DND-41 (cell line): ENCODE data around the gene ASPSCR1.

Experiments used
- ATAC-seq: fragments of 200-7000 bp; cut with Tn5 transposase; 3 replicates; pipeline ENCODE4 v1.9.1; 2021; ENCODE audit warnings: low read depth; ENCODE audit not compliant: insufficient read depth
- DNase-seq: peaks from one replicate; pipeline ENCODE4 v3.0.0-alpha.2; 2020
- H2AFZ ChIP-seq: 2 replicates; pipeline ENCODE4 v1.6.0; 2012; ENCODE audit warnings: low read depth, low read length
- H3K27ac ChIP-seq: 2 replicates; pipeline ENCODE4 v1.5.1; 2012; ENCODE audit warnings: low read length, inconsistent platforms
- H3K27me3 ChIP-seq: fragments of 200-600 bp; sonication (generic); 2 replicates; pipeline ENCODE4 v1.6.0; 2012; ENCODE audit warnings: low read length, mild to moderate bottlenecking, inconsistent platforms; ENCODE audit not compliant: insufficient read depth, poor library complexity
- H3K36me3 ChIP-seq: 2 replicates; pipeline ENCODE4 v1.5.1; 2012; ENCODE audit warnings: low read length, inconsistent platforms; ENCODE audit not compliant: insufficient read depth
- H3K4me1 ChIP-seq: 2 replicates; pipeline ENCODE4 v1.5.1; 2012; ENCODE audit warnings: mild to moderate bottlenecking, low read length; ENCODE audit not compliant: insufficient read depth
- H3K4me2 ChIP-seq: 2 replicates; pipeline ENCODE4 v1.6.0; 2012; ENCODE audit warnings: mild to moderate bottlenecking, moderate library complexity, low read length, inconsistent platforms; ENCODE audit not compliant: insufficient read depth
- H3K4me3 ChIP-seq, 2 experiments: fragments of 200-600 bp in 1 of 2; shearing (Covaris generic) in 1 of 2; 2 replicates each; pipeline ENCODE4 v1.5.1; 2012 to 2016; ENCODE audit warnings: inconsistent platforms in 2 of 2, low read length in 2 of 2, mild to moderate bottlenecking in 2 of 2, low read depth in 1 of 2, moderate library complexity in 1 of 2
- H3K79me2 ChIP-seq: 2 replicates; pipeline ENCODE4 v1.6.0; 2012; ENCODE audit warnings: low read length, inconsistent platforms; ENCODE audit not compliant: insufficient read depth
- H3K9ac ChIP-seq: 2 replicates; pipeline ENCODE4 v1.6.0; 2012; ENCODE audit warnings: low read depth, mild to moderate bottlenecking, inconsistent platforms, low read length, moderate library complexity
- H3K9me3 ChIP-seq: 2 replicates; pipeline ENCODE4 v1.5.1; 2012; ENCODE audit warnings: low read length, moderate library complexity, mild to moderate bottlenecking, inconsistent platforms; ENCODE audit not compliant: insufficient read depth, severe bottlenecking
- H4K20me1 ChIP-seq: 2 replicates; pipeline ENCODE4 v1.6.0; 2012; ENCODE audit warnings: low read length; ENCODE audit not compliant: insufficient read depth
- CTCF ChIP-seq: IDR thresholded peaks from 2 replicates; pipeline ENCODE4 v1.5.1; 2012; ENCODE audit warnings: borderline replicate concordance, low read length, moderate library complexity, mild to moderate bottlenecking; ENCODE audit not compliant: poor library complexity, severe bottlenecking; ENCODE audit errors: extremely low read depth
- EZH2 ChIP-seq: IDR thresholded peaks from 3 replicates; pipeline ENCODE4 v1.6.1; 2012; ENCODE audit warnings: borderline replicate concordance, low read depth, mild to moderate bottlenecking, moderate library complexity, low read length, inconsistent platforms; ENCODE audit not compliant: severe bottlenecking

Gene ASPSCR1

GRCh38 chr17:82006468-82007227 lies 29.2 kb downstream of the ASPSCR1 start:
- Histone ChIP-seq H3K9me3 (no peaks in the 10 kb centered on the region), H3K79me2 (no peaks in the 10 kb centered on the region), H3K27ac (no peak overlapping the region), H3K4me3 (no peak overlapping the region), H3K4me2 (no peak overlapping the region), H2AFZ (no peak overlapping the region), H4K20me1 (0 out of 2 replicates have a peak, but pooled peaks cover 4% of the 10 kb centered on the region), H3K27me3 (no peaks in the 10 kb centered on the region), H3K9ac (no peak overlapping the region), H3K36me3 (no peaks in the 10 kb centered on the region), H3K4me1 (no peaks in the 10 kb centered on the region)
- no peak for TF ChIP-seq EZH2
- no peak for TF ChIP-seq CTCF
- DNase-seq (no peak), ATAC-seq (no peak)

GRCh38 chr17:82007228-82007494 lies 29.7 kb downstream of the ASPSCR1 start:
- no peaks in the 10 kb centered on the region for H3K4me1 ChIP-seq
- no peak for ATAC-seq

GRCh38 chr17:82007495-82008257 lies 30.2 kb downstream of the ASPSCR1 start:
- Histone ChIP-seq H3K4me2 (no peak overlapping the region), H3K27ac (no peak overlapping the region)

More at GRCh38 chr17:82007228-82007494, 29.7 kb downstream of the ASPSCR1 start:
- H3K79me2 ChIP-seq = no peaks in the 10 kb centered on the region
- H3K4me2 ChIP-seq = no peak overlapping the region
- no peaks in the 10 kb centered on the region for H3K36me3 ChIP-seq
- H2AFZ ChIP-seq = no peak overlapping the region
- H3K27ac ChIP-seq = no peak overlapping the region
- DNase-seq = no peak
- H3K9me3 ChIP-seq = no peaks in the 10 kb centered on the region
- H3K9ac ChIP-seq = no peak overlapping the region
- H4K20me1 ChIP-seq = 0 out of 2 replicates have a peak, but pooled peaks cover 4% of the 10 kb centered on the region
- H3K4me3 ChIP-seq = no peak overlapping the region
- no peaks in the 10 kb centered on the region for H3K27me3 ChIP-seq
- TF ChIP-seq EZH2 (no peak), CTCF (no peak)

More at GRCh38 chr17:82007495-82008257, 30.2 kb downstream of the ASPSCR1 start:
- Histone ChIP-seq H2AFZ (no peak overlapping the region), H3K79me2 (no peaks in the 10 kb centered on the region), H3K27me3 (no peaks in the 10 kb centered on the region), H3K4me1 (no peaks in the 10 kb centered on the region), H4K20me1 (0 out of 2 replicates have a peak, but pooled peaks cover 4% of the 10 kb centered on the region), H3K9ac (no peak overlapping the region), H3K4me3 (no peak overlapping the region), H3K9me3 (no peaks in the 10 kb centered on the region), H3K36me3 (no peaks in the 10 kb centered on the region)
- DNase-seq (no peak), ATAC-seq (no peak)
- TF ChIP-seq CTCF (no peak), EZH2 (no peak)
